GM12878 (cell line): ENCODE data around the gene MLPH. TPM values are rescaled to one million over a fixed set of nuclear protein-coding genes. Genes with fewer than 3 reads are reported as not detected.
A peak's percentile ranks its signal among the peaks of the same experiment; 100 is the strongest.

Experiments
- ATAC-seq: fragments of 200-7000 bp; cut with Tn5 transposase; 3 replicates; pipeline ENCODE4 v1.9.1; 2020; ENCODE audit warnings: mild to moderate bottlenecking, moderate library complexity
- BruUV-seq: library from RNA; stranded (reverse); fragments of 400-500 nt; replicated peaks from 2 replicates; lab custom pipeline; 2021; lab: Mats Ljungman, UMichigan
- CTCF ChIA-PET: fragments of 300-600 bp; sonication (Branson Sonifier 250); formaldehyde crosslinking; extraction: SDS; loops from one replicate; lab custom pipeline; 2021; ENCODE audit warnings: inconsistent platforms; lab: Yijun Ruan, JAX
- POLR2A ChIA-PET: fragments of 350-600 bp; formaldehyde crosslinking; extraction: SDS; loops from one replicate; lab custom pipeline; 2021; ENCODE audit warnings: inconsistent platforms; lab: Charles Lee
- RAD21 ChIA-PET: fragments of 300-600 bp; sonication (Branson Sonifier 250); formaldehyde crosslinking; loops from one replicate; lab custom pipeline; 2023; ENCODE audit warnings: antibody characterized with exemption; ENCODE audit not compliant: unreplicated experiment; lab: Charles Lee
- SMC1A ChIA-PET: fragments of 300-600 bp; sonication (Branson Sonifier 250); formaldehyde crosslinking; loops from one replicate; lab custom pipeline; 2023; ENCODE audit not compliant: unreplicated experiment, uncharacterized antibody; lab: Charles Lee
- DNase-seq: peaks from one replicate; pipeline ENCODE4 v3.0.0-alpha.2; 2011; ENCODE audit warnings: low read depth, low spot score
- FAIRE-seq: peaks from 3 replicates; lab custom pipeline; 2011; peaks lifted over from hg19 to GRCh38; lab: Jason Lieb, UNC
- H2AFZ ChIP-seq: 2 replicates; pipeline ENCODE4 v1.6.0; 2011; ENCODE audit warnings: low read depth, low read length, control low read depth; ENCODE audit not compliant: control insufficient read depth
- H3K27ac ChIP-seq: 2 replicates; pipeline ENCODE4 v1.5.1; 2011; ENCODE audit warnings: control low read depth; ENCODE audit not compliant: control insufficient read depth, insufficient read depth
- H3K27me3 ChIP-seq, 2 experiments: replicated peaks in 1 of 2; 2 replicates each; pipeline versions ENCODE4 v1.6.0 to v1.6.1; 2011; ENCODE audit warnings: low read length in 1 of 2; ENCODE audit not compliant: control insufficient read depth in 2 of 2, insufficient read depth in 2 of 2
- H3K36me3 ChIP-seq, 2 experiments: 2 replicates each; pipeline ENCODE4 v1.5.1; 2011; ENCODE audit warnings: low read length in 1 of 2; ENCODE audit not compliant: control insufficient read depth in 2 of 2, insufficient read depth in 2 of 2
- H3K4me1 ChIP-seq: 2 replicates; pipeline ENCODE4 v1.6.1; 2011; ENCODE audit warnings: mild to moderate bottlenecking, low read length, moderate library complexity, mixed read lengths; ENCODE audit not compliant: control insufficient read depth, insufficient read depth
- H3K4me2 ChIP-seq: 2 replicates; pipeline ENCODE4 v1.6.0; 2011; ENCODE audit warnings: control low read depth; ENCODE audit not compliant: control insufficient read depth, insufficient read depth
- H3K4me3 ChIP-seq: fragments of 200-600 bp; sonication (generic); 2 replicates; pipeline ENCODE4 v1.5.1; 2016
- H3K79me2 ChIP-seq: 2 replicates; pipeline ENCODE4 v1.6.0; 2011; ENCODE audit warnings: low read length; ENCODE audit not compliant: control insufficient read depth, insufficient read depth
- H3K9ac ChIP-seq: 2 replicates; pipeline ENCODE4 v1.8.0; 2011; ENCODE audit warnings: low read length, control low read depth, mixed read lengths; ENCODE audit not compliant: control insufficient read depth, insufficient read depth
- H3K9me3 ChIP-seq: replicated peaks from 3 replicates; pipeline ENCODE4 v1.5.1; 2011; ENCODE audit warnings: mild to moderate bottlenecking, low read length; ENCODE audit not compliant: control insufficient read depth, insufficient read depth
- H4K20me1 ChIP-seq: 2 replicates; pipeline ENCODE4 v1.6.0; 2011; ENCODE audit not compliant: control insufficient read depth, insufficient read depth
- ASH2L ChIP-seq: fragments of 300-600, 200-600 bp; sonication (generic); IDR thresholded peaks from 2 replicates; pipeline ENCODE4 v1.6.1; 2017; ENCODE audit warnings: low read depth, mild to moderate bottlenecking, borderline replicate concordance
- BMI1 ChIP-seq: fragments of 450-650 bp; IDR thresholded peaks from 2 replicates; pipeline ENCODE4 v1.6.1; 2016; ENCODE audit warnings: mild to moderate bottlenecking, moderate library complexity, borderline replicate concordance
- CHD1 ChIP-seq: IDR thresholded peaks from 2 replicates; pipeline ENCODE4 v1.6.1; 2012; ENCODE audit warnings: low read depth, low read length, improper control_type of control experiment
- E2F8 ChIP-seq: fragments of 450-650 bp; IDR thresholded peaks from 2 replicates; pipeline ENCODE4 v1.6.1; 2018; ENCODE audit warnings: mild to moderate bottlenecking, low read depth, moderate library complexity; ENCODE audit not compliant: partially characterized antibody
- EED ChIP-seq: sonication (generic); IDR thresholded peaks from 2 replicates; pipeline ENCODE4 v1.6.1; 2016; ENCODE audit warnings: antibody characterized with exemption, low read depth
- HDAC6 ChIP-seq: fragments of 200-600 bp; sonication (generic); IDR thresholded peaks from one replicate; pipeline ENCODE4 v1.8.0; 2017; ENCODE audit warnings: antibody characterized with exemption; ENCODE audit not compliant: unreplicated experiment
- IKZF1 ChIP-seq: fragments of 450-650 bp; conservative IDR thresholded peaks from 2 replicates; pipeline ENCODE4 v1.6.1; 2017; ENCODE audit warnings: antibody characterized with exemption, mild to moderate bottlenecking
- IKZF2 ChIP-seq, 2 experiments: fragments of 450-650 bp; IDR thresholded peaks; 2 replicates each; pipeline ENCODE4 v1.6.1; 2017; ENCODE audit warnings: mild to moderate bottlenecking in 2 of 2, moderate library complexity in 2 of 2
- IRF3 ChIP-seq: fragments of 450-650 bp; IDR thresholded peaks from 2 replicates; pipeline ENCODE4 v1.6.1; 2014; ENCODE audit warnings: mild to moderate bottlenecking
- NFIC ChIP-seq: IDR thresholded peaks from 2 replicates; pipeline ENCODE4 v1.6.1; 2012; ENCODE audit warnings: low read depth, mild to moderate bottlenecking, inconsistent platforms, low read length, moderate library complexity
- SMARCA5 ChIP-seq: fragments of 450-650 bp; IDR thresholded peaks from 2 replicates; pipeline ENCODE4 v1.6.1; 2017; ENCODE audit warnings: mild to moderate bottlenecking
- SRF ChIP-seq, 2 experiments: IDR thresholded peaks; 2 replicates each; pipeline ENCODE4 v1.6.1; 2011; ENCODE audit warnings: low read depth in 2 of 2, low read length in 2 of 2, mild to moderate bottlenecking in 1 of 2, moderate library complexity in 1 of 2
- STAT1 ChIP-seq: fragments of 450-650 bp; conservative IDR thresholded peaks from 2 replicates; pipeline ENCODE4 v1.6.1; 2014; ENCODE audit warnings: antibody characterized with exemption, mild to moderate bottlenecking
- STAT3 ChIP-seq: IDR thresholded peaks from 2 replicates; pipeline ENCODE4 v1.6.1; 2011; ENCODE audit warnings: low read depth, low read length, improper control_type of control experiment
- YY1 ChIP-seq: IDR thresholded peaks from 2 replicates; pipeline ENCODE4 v1.6.1; 2011; ENCODE audit warnings: low read depth, mild to moderate bottlenecking, low read length
- ZBTB33 ChIP-seq: fragments of 450-650 bp; IDR thresholded peaks from 2 replicates; pipeline ENCODE4 v1.6.1; 2017; ENCODE audit warnings: mild to moderate bottlenecking
- ZNF622 ChIP-seq: fragments of 450-650 bp; IDR thresholded peaks from 2 replicates; pipeline ENCODE4 v1.6.1; 2017; ENCODE audit warnings: mild to moderate bottlenecking, inconsistent platforms
- WGBS: methylation state at CpG from one replicate; pipeline ENCODE4 v1.1.6; 2016; ENCODE audit warnings: low lambda C conversion rate; ENCODE audit not compliant: insufficient replicate concordance, insufficient coverage; ENCODE audit errors: missing lambda C conversion rate; 5-methylcytosine and 5-hydroxymethylcytosine counted together
- in situ Hi-C: fragments of 300-500 bp; cut with MboI; formaldehyde crosslinking; loops from 9 replicates; pipeline ENCODE4 v1.14.3; 2018; ENCODE audit warnings: mixed read lengths
- intact Hi-C: fragments of 100-400 bp; cut with micrococcal nuclease; formaldehyde crosslinking; loops from one replicate; pipeline ENCODE4 v1.14.2; 2022; ENCODE audit not compliant: unreplicated experiment
- polyA plus RNA-seq, 11 experiments: library from polyadenylated mRNA; depleted of rRNA in 4 of 11; unstranded in 6 of 11; stranded (reverse) in 5 of 11; fragments of >200 nt; fragmentation: Nextera tagmentation in 4 of 11; fragmentation: Illumina TruSeq in 1 of 11; extraction: Ambion mirVana in 4 of 11; extraction: Trizol in 1 of 11; gene quantifications; 1 replicate in 1 of 11; 2 replicates in 10 of 11; pipeline versions ENCODE4 v1.2.1 to v1.2.3, GENCODE V29; 2011 to 2016; ENCODE audit warnings: inconsistent platforms in 2 of 11, missing spikeins in 2 of 11, low read depth in 1 of 11
- total RNA-seq, 4 experiments: library from RNA; depleted of rRNA in 3 of 4; stranded (reverse); fragments of >200 nt in 3 of 4; fragmentation: Illumina TruSeq in 1 of 4; extraction: Trizol in 1 of 4; gene quantifications; 2 replicates each; pipeline versions ENCODE4 v1.2.1 to v1.2.3, GENCODE V29; 2013 to 2021

The MLPH gene
- total and polyA plus RNA-seq, 10 of the 15 experiments (the other 5 are each of a cell fraction or from before 2014, with no cell fraction given): 0.16 to 0.85 TPM; not detected in 8

GRCh38 chr2:237438080-237438940 lies 48.7 kb upstream of the MLPH start (continued):
- TF ChIP-seq ZNF622 (no peak), E2F8 (no peak), IRF3 (no peak), SMARCA5 (no peak), YY1 (no peak)

GRCh38 chr2:237440819-237441281 lies 46.2 kb upstream of the MLPH start:
- WGBS: 0% methylated on average over 2 of the region's 2 CpGs
- Histone ChIP-seq H3K27ac (no peak overlapping the region), H3K9ac (no peak overlapping the region), H2AFZ (no peak overlapping the region), H3K4me2 (no peak overlapping the region), H3K27me3 (no peaks in the 10 kb centered on the region), H4K20me1 (no peaks in the 10 kb centered on the region), H3K36me3 (no peaks in the 10 kb centered on the region), H3K4me1 (peaks cover 17% of the 10 kb centered on the region), H3K79me2 (no peaks in the 10 kb centered on the region), H3K4me3 (no peak overlapping the region), H3K9me3 (no peaks in the 10 kb centered on the region; the same call in 2 of the 3 replicates)
- no TSS peak for BruUV-seq
- peak; percentile 78 for FAIRE-seq
- ATAC-seq: peak; percentile 48
- CTCF ChIA-PET: interaction anchor here (0.9 to 1.5 kb wide), 3 partner anchors 35 to 333 kb away, joined by 3 to 4 read pairs (median 3); no protein-coding TSS in a partner anchor
- DNase-seq: no peak
- intact Hi-C loops: no loop called here
- SMC1A ChIA-PET: interaction anchor here (0.8 to 1.5 kb wide), 2 partner anchors 33 to 68 kb away, joined by 3 read pairs; no protein-coding TSS in a partner anchor
- RAD21 ChIA-PET: no interaction called here
- in situ Hi-C loops: no loop called here
- POLR2A ChIA-PET: interaction anchor here (1.2 kb wide), 1 partner anchor 11 kb away, joined by 3 read pairs; no protein-coding TSS in a partner anchor
- TF ChIP-seq BMI1 (no peak), STAT1 (no peak), CHD1 (no peak), NFIC (peak; percentile 88), IKZF1 (0 out of 2 replicates have a peak, but pooled peaks have one; percentile 18), SRF (IDR thresholded peaks at IDR 0.05; ENCODE audit: low read depth in 2 of 2, low read length in 2 of 2) (peak in 1 of 2 experiments; percentile 79; a peak in 1 of 4 replicates), STAT3 (no peak), ZBTB33 (no peak), EED (peak; percentile 82), ASH2L (no peak), HDAC6 (no peak), IKZF2 (IDR thresholded peaks at IDR 0.05) (peak; percentile 36 to 53; a peak in 2 of 4 replicates)
